UCSD-AML1 (cell line): ENCODE data around the gene HRNR.
"Not testable (repeated sequence)": the region's sequence is repeated elsewhere in the genome, so short reads cannot be mapped to it uniquely, and the experiment has no call there.

Experiments
- DNase-seq: peaks from one replicate; lab custom pipeline; 2025; ENCODE audit not compliant: unreplicated experiment; lab: John Stamatoyannopoulos, UW

The HRNR gene

GRCh38 chr1:152224093-152224492, at the start of gene HRNR:
Gene HRNR (minus strand): TSS chr1:152224193. CDS start chr1:152223253, 940 bp downstream.
- DNase-seq, result no peak

- DNase-seq, result not testable (repeated sequence)
Observed at GRCh38 chr1:152256394-152256793, 32.4 kb upstream of the HRNR start.

- DNase-seq, result no peak
Observed at GRCh38 chr1:152252157-152252556, 28.2 kb upstream of the HRNR start.

- DNase-seq, result no peak
Observed at GRCh38 chr1:152251391-152251790, 27.4 kb upstream of the HRNR start.

- DNase-seq, result no peak
Observed at GRCh38 chr1:152247316-152247715, 23.3 kb upstream of the HRNR start.

GRCh38 chr1:152244576-152245273, 20.7 kb upstream of the HRNR start:
- no peak for DNase-seq

- no peak for DNase-seq
Observed at GRCh38 chr1:152237093-152237492, 13.1 kb upstream of the HRNR start.

- no peak for DNase-seq
Observed at GRCh38 chr1:152228831-152229230, 4.8 kb upstream of the HRNR start.

- no peak for DNase-seq
Observed at GRCh38 chr1:152227310-152227928, 3.4 kb upstream of the HRNR start.

- DNase-seq, result no peak
Observed at GRCh38 chr1:152225678-152226077, 1.7 kb upstream of the HRNR start.

GRCh38 chr1:152220166-152221163, 3.5 kb downstream of the HRNR start:
- no peak for DNase-seq

- not testable (repeated sequence) for DNase-seq
Observed at GRCh38 chr1:152219438-152219837, 4.6 kb downstream of the HRNR start.

- no peak for DNase-seq
Observed at GRCh38 chr1:152218762-152219436, 5.1 kb downstream of the HRNR start.

GRCh38 chr1:152215604-152216003, 8.4 kb downstream of the HRNR start:
- DNase-seq, result not testable (repeated sequence)

- DNase-seq, result not testable (repeated sequence)
Observed at GRCh38 chr1:152214911-152215310, 9.1 kb downstream of the HRNR start.

- DNase-seq, result no peak
Observed at GRCh38 chr1:152198982-152199381, 25.0 kb downstream of the HRNR start.

- DNase-seq, result no peak
Observed at GRCh38 chr1:152197361-152197941, 26.5 kb downstream of the HRNR start.

GRCh38 chr1:152191711-152192110, 32.3 kb downstream of the HRNR start:
- no peak for DNase-seq

GRCh38 chr1:152191260-152191659, 32.7 kb downstream of the HRNR start:
- DNase-seq, result no peak

- no peak for DNase-seq
Observed at GRCh38 chr1:152190589-152190988, 33.4 kb downstream of the HRNR start.
